Neural progenitor cell (in vitro differentiated cells): ENCODE results near the gene RAB3IL1. TPM values are rescaled to one million over a fixed set of nuclear protein-coding genes. Genes with fewer than 3 reads are reported as not detected.
A peak's percentile ranks its signal among the peaks of the same experiment; 100 is the strongest.

Source experiments
- DNase-seq: peaks from one replicate; pipeline ENCODE4 v3.0.0-alpha.2; 2016; ENCODE audit warnings: low spot score
- H2AFZ ChIP-seq: fragments of 200-600 bp; sonication (generic); replicated peaks from 2 replicates; pipeline ENCODE4 v1.6.1; 2016; ENCODE audit warnings: antibody characterized with exemption
- H3F3A ChIP-seq: fragments of 200-600 bp; sonication (generic); 2 replicates; pipeline ENCODE4 v1.6.1; 2016; ENCODE audit warnings: antibody characterized with exemption, low read depth
- H3K27ac ChIP-seq: fragments of 200-600 bp; sonication (generic); 2 replicates; pipeline ENCODE4 v1.5.1; 2016; ENCODE audit warnings: mild to moderate bottlenecking
- H3K27me3 ChIP-seq: fragments of 200-600 bp; sonication (generic); 2 replicates; pipeline ENCODE4 v1.6.1; 2016; ENCODE audit warnings: mild to moderate bottlenecking, moderate library complexity
- H3K36me3 ChIP-seq: fragments of 200-600 bp; sonication (generic); 2 replicates; pipeline ENCODE4 v1.5.1; 2016
- H3K4me1 ChIP-seq: fragments of 200-600 bp; sonication (generic); 2 replicates; pipeline ENCODE4 v1.6.1; 2016; ENCODE audit warnings: mixed run types
- H3K4me2 ChIP-seq: fragments of 200-600 bp; sonication (generic); 2 replicates; pipeline ENCODE4 v1.6.1; 2016
- H3K4me3 ChIP-seq: fragments of 200-600 bp; sonication (generic); 2 replicates; pipeline ENCODE4 v1.5.1; 2016
- H3K79me2 ChIP-seq: fragments of 200-600 bp; sonication (generic); 2 replicates; pipeline ENCODE4 v1.6.1; 2016; ENCODE audit warnings: low read depth
- H3K9ac ChIP-seq: fragments of 200-600 bp; sonication (generic); 2 replicates; pipeline ENCODE4 v1.6.1; 2016
- H3K9me3 ChIP-seq: fragments of 200-600 bp; sonication (generic); 2 replicates; pipeline ENCODE4 v1.5.1; 2016; ENCODE audit warnings: low read depth
- H4K20me1 ChIP-seq: fragments of 200-600 bp; sonication (generic); 2 replicates; pipeline ENCODE4 v1.6.1; 2016; ENCODE audit warnings: low read depth
- H3K27ac Mint-ChIP-seq: 3 replicates; pipeline ENCODE4 v1.8.0; 2021; ENCODE audit warnings: mixed read lengths
- H3K27me3 Mint-ChIP-seq: 2 replicates; pipeline ENCODE4 v1.8.0; 2022; ENCODE audit warnings: low read depth, mild to moderate bottlenecking, inconsistent platforms, moderate library complexity, mixed read lengths; ENCODE audit not compliant: insufficient read depth
- H3K36me3 Mint-ChIP-seq: 3 replicates; pipeline ENCODE4 v1.8.0; 2021; ENCODE audit warnings: mixed read lengths
- H3K4me1 Mint-ChIP-seq: 3 replicates; pipeline ENCODE4 v1.8.0; 2021; ENCODE audit warnings: mixed read lengths
- H3K4me3 Mint-ChIP-seq: 3 replicates; pipeline ENCODE4 v1.8.0; 2021; ENCODE audit warnings: mild to moderate bottlenecking, moderate library complexity, mixed read lengths
- H3K9me3 Mint-ChIP-seq: 3 replicates; pipeline ENCODE4 v1.8.0; 2020; ENCODE audit warnings: mixed read lengths
- EZH2 ChIP-seq: fragments of 200-600 bp; sonication (generic); IDR thresholded peaks from 2 replicates; pipeline ENCODE4 v1.6.1; 2017; ENCODE audit warnings: antibody characterized with exemption, mild to moderate bottlenecking, moderate library complexity
- EZH2phosphoT487 ChIP-seq: fragments of 200-600 bp; sonication (generic); IDR thresholded peaks from 2 replicates; pipeline ENCODE4 v1.6.1; 2017; ENCODE audit warnings: antibody characterized with exemption
- total RNA-seq: library from RNA; depleted of rRNA; stranded (reverse); fragments of >200 nt; gene quantifications from 2 replicates; pipeline ENCODE4 v1.2.3, GENCODE V29; 2015; ENCODE audit warnings: low replicate concordance
- TF ChIP-seq, protein P1 (sequence below): fragments of 200-600 bp; sonication (generic); IDR thresholded peaks from 2 replicates; pipeline ENCODE4 v1.5.1; 2017; ENCODE audit warnings: antibody characterized with exemption, mild to moderate bottlenecking

The RAB3IL1 gene
- total RNA-seq, 1 donor from 2014 or later, result 1.4 TPM

- Histone ChIP-seq H3F3A (peaks cover 15% of the 10 kb centered on the region), H3K36me3 (no peaks in the 10 kb centered on the region), H3K9me3 (no peaks in the 10 kb centered on the region), H3K4me2 (no peak overlapping the region), H3K79me2 (no peaks in the 10 kb centered on the region), H3K4me3 (no peak overlapping the region), H3K27ac (no peak overlapping the region), H3K9ac (no peak overlapping the region), H2AFZ (no peak overlapping the region), H3K4me1 (peaks cover 7% of the 10 kb centered on the region), H3K27me3 (peaks cover 14% of the 10 kb centered on the region), H4K20me1 (peaks cover 15% of the 10 kb centered on the region)
- Mint-ChIP-seq H3K27ac (no peak overlapping the region), H3K9me3 (no peaks in the 10 kb centered on the region), H3K36me3 (no peaks in the 10 kb centered on the region), H3K4me1 (peaks cover 18% of the 10 kb centered on the region), H3K27me3 (peaks cover 5% of the 10 kb centered on the region), H3K4me3 (no peak overlapping the region)
- no peak for DNase-seq
- TF ChIP-seq, protein P1, sequence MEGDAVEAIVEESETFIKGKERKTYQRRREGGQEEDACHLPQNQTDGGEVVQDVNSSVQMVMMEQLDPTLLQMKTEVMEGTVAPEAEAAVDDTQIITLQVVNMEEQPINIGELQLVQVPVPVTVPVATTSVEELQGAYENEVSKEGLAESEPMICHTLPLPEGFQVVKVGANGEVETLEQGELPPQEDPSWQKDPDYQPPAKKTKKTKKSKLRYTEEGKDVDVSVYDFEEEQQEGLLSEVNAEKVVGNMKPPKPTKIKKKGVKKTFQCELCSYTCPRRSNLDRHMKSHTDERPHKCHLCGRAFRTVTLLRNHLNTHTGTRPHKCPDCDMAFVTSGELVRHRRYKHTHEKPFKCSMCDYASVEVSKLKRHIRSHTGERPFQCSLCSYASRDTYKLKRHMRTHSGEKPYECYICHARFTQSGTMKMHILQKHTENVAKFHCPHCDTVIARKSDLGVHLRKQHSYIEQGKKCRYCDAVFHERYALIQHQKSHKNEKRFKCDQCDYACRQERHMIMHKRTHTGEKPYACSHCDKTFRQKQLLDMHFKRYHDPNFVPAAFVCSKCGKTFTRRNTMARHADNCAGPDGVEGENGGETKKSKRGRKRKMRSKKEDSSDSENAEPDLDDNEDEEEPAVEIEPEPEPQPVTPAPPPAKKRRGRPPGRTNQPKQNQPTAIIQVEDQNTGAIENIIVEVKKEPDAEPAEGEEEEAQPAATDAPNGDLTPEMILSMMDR, result no peak
- no peak for TF ChIP-seq EZH2phosphoT487
- no peak for TF ChIP-seq EZH2
These were observed 44.3 kb downstream of the RAB3IL1 start for GRCh38 chr11:61872935-61873565.

DNA sequence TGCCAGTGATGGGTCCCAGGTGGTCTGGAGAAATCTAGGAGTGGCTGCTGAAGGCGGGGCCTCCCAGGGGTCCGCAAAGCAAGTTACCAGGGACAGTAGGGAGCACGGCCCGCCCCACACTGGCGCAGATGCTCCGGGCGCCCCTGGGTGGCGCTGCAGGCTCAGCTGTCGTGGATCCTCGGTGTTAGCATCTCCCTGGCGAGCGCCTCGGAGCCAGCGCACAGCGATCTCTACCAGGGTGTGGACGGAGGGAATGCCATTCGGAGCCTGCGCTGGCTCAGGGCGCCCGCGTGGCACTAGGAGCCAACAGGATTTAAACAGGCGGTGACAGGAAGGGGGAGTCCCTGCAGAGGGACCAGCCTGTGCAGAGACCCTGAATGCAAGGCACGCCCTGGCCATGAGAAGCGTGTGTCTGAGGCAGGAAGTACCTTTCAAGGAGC is 46.2 kb downstream of the RAB3IL1 start:
- Histone ChIP-seq H3F3A (peaks cover 18% of the 10 kb centered on the region), H3K4me1 (peaks cover 7% of the 10 kb centered on the region), H3K36me3 (no peaks in the 10 kb centered on the region), H3K9me3 (no peaks in the 10 kb centered on the region), H3K4me3 (no peak overlapping the region), H3K79me2 (no peaks in the 10 kb centered on the region), H3K27me3 (peaks cover 14% of the 10 kb centered on the region), H3K9ac (no peak overlapping the region), H2AFZ (no peak overlapping the region), H4K20me1 (peaks cover 15% of the 10 kb centered on the region), H3K27ac (no peak overlapping the region), H3K4me2 (peak overlapping the region; percentile 34)
- Mint-ChIP-seq H3K9me3 (no peaks in the 10 kb centered on the region), H3K4me3 (peak overlapping the region; percentile 58), H3K36me3 (no peaks in the 10 kb centered on the region), H3K27me3 (peaks cover 5% of the 10 kb centered on the region), H3K4me1 (peaks cover 18% of the 10 kb centered on the region), H3K27ac (peak overlapping the region; percentile 90)
- no peak for TF ChIP-seq EZH2
- TF ChIP-seq, protein P1, result peak; percentile 92
- no peak for TF ChIP-seq EZH2phosphoT487
- DNase-seq, result peak; percentile 93

- H3K4me3 Mint-ChIP-seq, result peak overlapping the region; percentile 58
- TF ChIP-seq, protein P1, result no peak
- TF ChIP-seq EZH2phosphoT487 (no peak), EZH2 (no peak)
- H3K4me2 ChIP-seq, result no peak overlapping the region
- H2AFZ ChIP-seq, result no peak overlapping the region
- no peak for DNase-seq
- H3K36me3 Mint-ChIP-seq, result peaks cover 5% of the 10 kb centered on the region
- H3K79me2 ChIP-seq, result no peaks in the 10 kb centered on the region
- H3K27ac ChIP-seq, result no peak overlapping the region
- no peaks in the 10 kb centered on the region for H3K9me3 ChIP-seq
- no peaks in the 10 kb centered on the region for H3K36me3 ChIP-seq
- peaks cover 14% of the 10 kb centered on the region for H3K27me3 ChIP-seq
- H3K27me3 Mint-ChIP-seq, result peaks cover 8% of the 10 kb centered on the region
- peaks cover 18% of the 10 kb centered on the region for H3F3A ChIP-seq
- H3K4me3 ChIP-seq, result no peak overlapping the region
- H3K9ac ChIP-seq, result no peak overlapping the region
- peaks cover 22% of the 10 kb centered on the region for H3K4me1 Mint-ChIP-seq
- H3K9me3 Mint-ChIP-seq, result no peaks in the 10 kb centered on the region
- H3K27ac Mint-ChIP-seq, result peak overlapping the region; percentile 90
- peaks cover 15% of the 10 kb centered on the region for H4K20me1 ChIP-seq
- peaks cover 7% of the 10 kb centered on the region for H3K4me1 ChIP-seq
These were observed 46.8 kb downstream of the RAB3IL1 start for GRCh38 chr11:61870541-61871031.
